Astrocyte (in vitro differentiated cells and primary cell): ENCODE data around the gene SLC35C1.

Experiments
- CTCF ChIP-seq: IDR thresholded peaks from 2 replicates; pipeline ENCODE4 v1.5.1; 2011; ENCODE audit warnings: low read depth, mild to moderate bottlenecking, inconsistent platforms, low read length, moderate library complexity; ENCODE audit not compliant: insufficient read depth
- EZH2 ChIP-seq: IDR thresholded peaks from 2 replicates; pipeline ENCODE4 v1.6.1; 2012; ENCODE audit warnings: mild to moderate bottlenecking, low read length, inconsistent platforms; ENCODE audit not compliant: insufficient read depth

GRCh38 chr11:45833761-45834160, 28.8 kb downstream of the SLC35C1 start:
- no peak for TF ChIP-seq CTCF
- TF ChIP-seq EZH2 = no peak
